Cortex of kidney (tissue), 1 donor: Measurements from ENCODE around the gene LOXL1.

ENCODE experiments used
- DNase-seq: peaks from one replicate; lab custom pipeline; 2025; lab: John Stamatoyannopoulos, UW

LOXL1 gene

DNA sequence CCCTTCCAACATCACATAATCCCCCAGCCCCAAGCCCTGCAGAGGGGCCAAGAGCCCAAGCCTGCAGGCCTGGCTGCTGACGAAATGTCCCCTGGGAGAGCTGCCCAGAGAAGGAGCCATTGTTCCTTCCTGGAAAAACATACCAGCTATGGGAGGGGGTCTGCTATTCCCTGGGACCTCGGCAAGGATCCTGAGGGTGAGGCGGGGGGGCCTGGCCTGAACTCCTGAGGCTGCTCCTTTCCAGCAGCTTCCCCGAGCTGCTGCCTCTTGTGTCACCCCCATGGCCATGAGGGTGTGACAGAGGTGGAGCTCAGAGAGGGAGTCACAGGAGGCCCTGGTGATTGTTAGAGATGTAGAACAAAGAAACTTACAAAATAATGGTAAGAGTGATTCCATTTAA is 12.9 kb downstream of the LOXL1 start:
- DNase-seq: no peak

DNA sequence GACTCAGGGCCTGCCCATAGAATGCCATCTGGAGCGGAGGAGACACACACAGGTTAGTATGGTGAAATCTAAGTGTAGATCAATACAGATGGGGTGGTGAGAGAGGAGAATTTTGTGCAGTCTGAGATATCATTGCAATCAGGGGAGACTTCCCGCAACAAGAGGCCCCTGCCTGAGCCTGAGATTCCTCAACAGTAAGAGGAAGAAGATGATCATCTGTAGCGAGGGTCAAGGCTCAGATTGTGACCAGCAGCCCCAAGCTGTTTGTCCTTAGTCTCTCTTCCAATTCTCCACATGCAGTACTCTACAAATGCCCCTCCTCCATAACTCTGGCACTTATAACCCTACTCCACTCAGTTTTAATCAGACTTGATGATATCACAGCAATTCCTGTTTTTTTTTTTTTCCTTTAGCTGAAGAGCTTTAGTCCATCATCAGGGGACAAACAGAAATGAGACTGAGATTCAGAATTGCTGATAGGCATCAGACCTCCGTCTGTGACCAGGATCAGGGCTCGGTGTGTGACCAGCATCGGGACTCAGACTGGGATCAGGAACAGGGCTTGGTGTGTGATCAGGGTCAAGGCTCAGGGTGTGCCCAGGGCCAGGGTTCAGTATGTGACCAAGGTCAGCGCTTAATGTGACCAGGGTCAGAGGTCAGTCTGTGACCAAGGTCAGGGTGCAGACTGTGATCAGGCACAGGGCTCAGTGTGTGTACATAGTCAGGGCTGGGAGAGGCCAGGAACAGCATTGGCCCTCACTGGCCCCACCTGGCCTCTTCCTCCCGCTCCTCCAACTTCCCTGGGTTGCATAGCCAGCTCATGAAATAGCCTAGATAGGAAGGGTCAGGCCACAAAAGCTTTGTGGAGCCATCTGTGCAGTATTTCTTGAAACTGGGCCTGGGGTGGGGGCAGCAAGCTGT is 14.1 kb downstream of the LOXL1 start:
- no peak for DNase-seq

DNA sequence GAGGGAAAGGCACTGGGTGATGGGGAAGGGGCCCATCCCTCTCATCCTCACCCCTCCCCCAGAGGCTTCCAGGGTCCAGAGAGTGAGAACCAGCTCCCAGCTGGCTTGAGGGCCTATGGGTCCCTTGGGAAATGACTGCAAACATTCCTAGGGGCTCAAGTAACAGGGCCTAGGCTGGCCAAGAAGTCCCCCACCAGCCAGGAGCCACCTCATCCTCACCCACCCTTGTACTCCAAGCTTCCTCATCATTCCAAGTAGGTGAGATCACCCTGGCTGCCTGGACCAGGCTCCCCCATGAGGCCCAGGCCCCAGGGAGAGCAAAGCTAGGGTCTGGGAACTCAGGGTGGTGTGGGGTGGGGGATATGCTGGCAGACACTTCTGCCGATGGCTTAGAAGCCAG is 14.8 kb downstream of the LOXL1 start:
- no peak for DNase-seq

DNA sequence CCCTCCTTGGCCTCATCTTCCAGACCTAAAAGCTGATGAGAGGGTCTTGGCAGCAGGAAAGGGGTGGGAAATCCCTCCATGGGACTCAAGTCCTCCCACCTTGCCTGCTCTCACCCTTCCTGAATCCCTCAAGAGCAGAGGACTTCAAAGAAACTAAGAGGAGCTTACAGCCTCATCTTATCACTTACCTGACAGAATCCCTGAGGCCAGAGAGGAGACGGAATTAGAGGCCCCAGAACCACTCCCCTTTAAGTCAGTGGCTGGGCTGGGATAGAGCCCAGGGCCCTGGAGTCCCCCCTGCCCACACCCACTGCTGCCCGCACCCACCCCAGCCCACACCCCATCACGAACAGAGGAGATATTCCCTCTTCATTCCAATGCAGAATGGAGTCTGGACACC is 15.2 kb downstream of the LOXL1 start:
- DNase-seq: no peak

DNA sequence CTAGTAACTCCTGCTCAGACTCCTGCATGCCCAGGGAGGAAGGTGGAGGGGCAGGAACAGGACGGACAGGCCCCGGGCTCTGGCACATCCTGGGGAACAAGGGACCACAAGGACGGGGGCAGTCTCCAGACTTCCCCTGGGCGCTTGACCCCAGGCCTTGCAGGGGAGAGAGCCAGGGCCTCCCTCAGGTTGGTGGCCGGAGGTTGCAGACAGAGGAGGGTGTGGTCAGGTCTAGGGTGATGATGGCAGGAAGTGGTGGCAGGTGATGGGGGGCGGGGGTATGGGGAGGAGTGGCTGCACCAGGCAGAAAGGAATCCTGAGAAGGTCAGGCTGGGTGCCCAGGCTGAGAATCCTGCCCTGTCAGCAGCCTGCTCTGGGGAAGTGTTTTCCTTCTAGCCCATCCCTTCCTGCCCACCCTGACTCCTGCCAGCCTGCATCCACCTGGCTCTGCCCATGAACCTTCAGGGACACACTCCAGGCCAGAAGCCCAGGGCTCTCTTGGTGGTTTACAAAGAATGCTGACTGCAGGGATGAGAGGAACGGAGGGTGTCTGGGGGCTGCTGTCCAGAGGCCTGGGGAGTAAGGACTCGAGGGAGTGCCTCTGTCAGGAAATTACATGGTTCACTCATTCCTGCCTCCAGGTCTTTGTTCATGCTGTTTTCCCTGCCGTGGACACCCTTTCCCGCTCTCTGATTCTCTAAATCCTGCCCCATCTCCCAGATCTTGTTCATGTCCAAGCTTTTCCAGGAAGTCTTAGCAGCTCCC is 15.8 kb downstream of the LOXL1 start:
- no peak for DNase-seq

DNA sequence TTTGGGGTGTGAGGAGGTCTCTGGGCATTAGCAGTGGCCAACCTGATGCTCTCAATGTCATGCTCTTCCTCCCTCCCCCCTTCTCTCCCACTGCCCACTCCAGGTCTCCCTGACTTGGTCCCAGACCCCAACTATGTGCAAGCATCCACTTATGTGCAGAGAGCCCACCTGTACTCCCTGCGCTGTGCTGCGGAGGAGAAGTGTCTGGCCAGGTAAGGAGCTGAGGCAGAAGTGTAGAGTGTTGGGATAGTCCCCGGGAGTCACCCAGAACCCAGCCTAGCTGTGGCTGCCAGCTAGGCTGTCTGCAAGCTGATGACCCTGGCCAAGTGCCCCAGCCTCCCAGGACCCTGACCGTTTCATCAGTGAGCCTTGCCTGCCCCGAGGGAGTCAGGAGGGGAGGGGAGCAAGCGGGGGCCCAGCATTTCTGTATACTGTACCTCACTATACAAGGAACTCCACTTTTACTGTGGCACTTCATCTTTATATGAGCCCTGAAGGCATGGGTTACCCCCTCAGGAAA is 16.5 kb downstream of the LOXL1 start:
- DNase-seq: no peak

DNA sequence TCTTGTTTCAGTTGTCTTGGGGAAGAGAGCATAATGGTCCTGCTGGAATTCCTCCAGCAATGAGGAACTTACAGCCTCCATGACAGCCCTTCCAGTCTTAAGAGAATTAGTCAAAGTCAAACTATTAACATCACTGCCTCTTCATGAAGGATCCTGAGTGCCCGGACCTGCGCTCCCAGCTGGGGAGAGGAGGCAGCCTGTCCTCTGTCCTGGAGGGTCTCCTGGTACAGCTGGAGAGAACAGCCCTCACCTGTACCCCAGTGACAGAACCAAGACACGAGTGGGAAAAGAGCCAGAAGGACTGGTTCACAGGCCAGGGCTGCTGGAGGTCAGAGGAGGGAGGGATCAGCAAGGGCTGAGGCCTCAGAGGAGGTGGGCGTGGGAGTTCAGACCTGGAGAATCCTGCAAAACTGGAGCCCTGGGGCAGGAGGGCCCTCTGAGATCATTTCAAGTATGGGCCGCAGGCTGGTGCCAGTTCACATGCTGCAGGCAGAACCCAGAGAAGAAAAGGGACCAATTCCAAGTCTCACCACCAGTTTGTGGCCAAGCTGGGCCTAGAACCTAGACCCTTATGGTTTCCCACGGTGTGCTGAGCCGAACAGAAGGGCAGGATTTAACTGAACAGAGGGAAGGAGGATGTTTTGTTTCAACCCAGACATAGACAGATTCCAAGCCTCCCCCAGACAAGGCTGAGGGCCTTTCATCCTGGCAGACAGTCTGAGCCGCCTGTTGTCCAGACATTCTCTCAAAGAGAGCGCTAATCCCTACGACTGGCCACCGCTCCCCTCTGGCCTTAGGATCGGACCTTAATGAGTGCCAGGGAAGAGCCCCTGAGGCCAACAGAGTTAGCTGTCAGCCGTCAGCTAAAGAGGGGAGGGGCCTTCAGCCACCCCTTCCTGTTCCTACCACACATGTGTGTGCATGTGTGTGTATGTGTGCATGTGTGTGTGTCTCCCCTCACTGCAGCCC is 18.2 kb downstream of the LOXL1 start:
- DNase-seq: no peak

DNA sequence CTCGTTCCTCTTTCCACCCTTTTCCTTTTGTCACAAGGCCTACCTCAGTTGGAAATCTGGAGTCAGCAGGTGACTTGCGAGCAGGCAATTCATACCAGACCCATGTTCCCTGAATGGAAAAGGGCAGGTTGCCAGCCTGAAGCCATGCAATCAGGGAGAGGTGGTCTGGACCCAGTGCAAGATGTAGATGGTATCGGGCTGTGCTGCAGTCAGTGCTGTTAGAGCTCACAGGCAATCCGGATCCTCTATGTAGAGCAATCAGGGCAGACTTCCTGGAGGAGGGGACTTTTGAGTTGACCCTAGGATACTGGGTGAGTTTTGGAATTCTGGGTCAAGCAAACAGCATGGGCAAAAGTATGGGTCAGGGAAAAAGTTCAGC is 18.9 kb downstream of the LOXL1 start:
- no peak for DNase-seq

DNA sequence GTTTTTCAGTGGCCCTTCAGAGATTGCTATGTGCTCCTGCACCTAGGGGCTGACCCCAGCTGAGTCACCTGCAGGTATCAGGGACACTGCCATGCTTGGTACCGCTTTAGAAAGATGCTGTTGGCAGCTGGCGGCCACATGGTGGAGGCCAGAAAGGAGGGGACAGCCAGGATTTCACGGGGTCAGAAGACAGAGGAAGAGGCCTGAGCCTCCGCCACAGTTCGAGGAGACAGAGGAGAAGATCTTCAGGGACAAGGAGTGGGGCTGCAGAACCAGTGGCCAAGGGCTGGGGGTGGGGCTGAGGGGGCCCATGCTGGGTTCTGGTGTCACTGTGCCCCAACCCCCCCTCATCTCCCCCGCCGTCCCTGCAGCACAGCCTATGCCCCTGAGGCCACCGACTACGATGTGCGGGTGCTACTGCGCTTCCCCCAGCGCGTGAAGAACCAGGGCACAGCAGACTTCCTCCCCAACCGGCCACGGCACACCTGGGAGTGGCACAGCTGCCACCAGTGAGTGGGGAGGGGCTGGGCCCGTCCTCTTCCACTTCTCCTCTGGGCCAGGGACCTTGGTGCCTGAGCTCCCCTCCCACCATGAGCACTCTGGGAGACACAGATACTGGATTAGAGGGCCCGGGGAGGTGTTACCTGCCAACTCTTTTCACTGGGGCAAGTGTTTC is 19.9 kb downstream of the LOXL1 start:
- no peak for DNase-seq

DNA sequence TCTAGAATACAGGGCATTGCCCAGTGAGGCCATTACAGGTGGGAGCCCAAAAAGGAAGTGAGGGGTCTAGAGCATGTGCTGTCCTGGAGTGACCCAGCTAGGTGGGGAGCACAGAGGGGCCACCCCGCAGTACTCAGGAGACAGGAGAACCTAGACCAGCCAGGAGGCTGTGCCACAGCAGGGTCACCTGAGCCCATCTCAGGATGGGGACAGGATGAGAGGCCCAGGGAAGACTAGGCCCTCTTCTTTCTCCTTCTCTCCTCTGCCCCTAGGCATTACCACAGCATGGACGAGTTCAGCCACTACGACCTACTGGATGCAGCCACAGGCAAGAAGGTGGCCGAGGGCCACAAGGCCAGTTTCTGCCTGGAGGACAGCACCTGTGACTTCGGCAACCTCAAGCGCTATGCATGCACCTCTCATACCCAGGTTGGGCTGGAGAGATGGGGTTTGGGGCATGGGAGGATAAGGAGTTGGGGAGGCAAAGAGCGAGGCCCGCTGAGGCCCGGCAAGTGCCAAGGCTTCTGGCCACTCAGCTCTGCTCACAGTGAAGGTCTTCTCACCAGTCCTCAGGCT is 20.6 kb downstream of the LOXL1 start:
- DNase-seq: no peak

DNA sequence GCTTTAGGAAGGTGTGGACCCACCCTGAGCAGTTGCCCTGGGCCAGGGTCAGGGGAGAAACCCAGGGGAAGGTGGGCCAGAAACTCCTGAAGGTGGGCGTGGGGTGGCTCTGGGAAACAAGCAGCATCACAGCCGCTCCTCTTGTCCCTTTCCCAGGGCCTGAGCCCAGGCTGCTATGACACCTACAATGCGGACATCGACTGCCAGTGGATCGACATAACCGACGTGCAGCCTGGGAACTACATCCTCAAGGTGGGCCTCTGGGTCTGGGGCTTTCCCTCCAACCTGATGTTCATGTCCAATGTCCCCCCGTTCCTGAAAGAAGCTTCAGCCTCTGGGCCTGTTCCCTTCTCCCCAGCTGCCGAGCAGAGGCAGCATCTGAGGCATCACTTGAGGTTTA is 21.4 kb downstream of the LOXL1 start:
- no peak for DNase-seq

DNA sequence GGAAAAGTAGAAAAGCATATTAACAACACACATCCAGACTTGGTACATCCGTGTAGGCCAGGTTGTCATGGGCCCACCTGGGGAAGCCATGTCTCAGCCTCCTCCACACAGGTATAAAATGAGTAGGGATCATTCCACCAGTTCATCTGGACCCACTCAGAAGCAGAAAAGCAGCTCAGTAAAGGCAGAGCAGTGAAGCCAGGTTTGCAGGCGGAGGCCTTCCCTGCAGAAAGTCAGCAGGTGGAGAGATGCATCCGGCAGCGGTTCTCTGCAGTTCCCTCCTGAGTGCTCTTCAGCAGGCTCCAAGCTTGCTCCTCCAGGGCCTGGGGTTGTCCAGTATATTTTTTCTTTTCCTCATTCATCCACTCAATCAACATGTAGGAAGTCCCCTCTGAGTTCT is 22.1 kb downstream of the LOXL1 start:
- DNase-seq: no peak

DNA sequence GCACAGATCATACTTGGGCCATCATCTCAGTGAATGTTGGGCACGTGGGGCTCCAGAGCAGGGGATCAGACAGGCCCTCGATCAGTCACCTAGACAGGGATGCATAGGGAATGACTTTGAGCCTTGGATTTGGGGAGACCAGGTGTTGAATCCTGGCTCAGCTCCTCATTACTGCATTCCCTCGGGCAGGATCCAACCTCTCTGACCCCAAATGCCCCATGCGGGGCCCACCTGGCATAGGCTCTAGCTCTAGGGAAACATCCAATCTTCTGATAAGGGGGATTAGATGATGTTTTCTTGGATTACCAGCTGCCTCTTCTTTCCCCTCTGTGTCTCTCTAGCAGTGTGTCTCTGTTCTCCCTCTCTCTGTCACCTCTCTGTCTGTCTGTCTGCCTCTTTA is 22.7 kb downstream of the LOXL1 start:
- no peak for DNase-seq

DNA sequence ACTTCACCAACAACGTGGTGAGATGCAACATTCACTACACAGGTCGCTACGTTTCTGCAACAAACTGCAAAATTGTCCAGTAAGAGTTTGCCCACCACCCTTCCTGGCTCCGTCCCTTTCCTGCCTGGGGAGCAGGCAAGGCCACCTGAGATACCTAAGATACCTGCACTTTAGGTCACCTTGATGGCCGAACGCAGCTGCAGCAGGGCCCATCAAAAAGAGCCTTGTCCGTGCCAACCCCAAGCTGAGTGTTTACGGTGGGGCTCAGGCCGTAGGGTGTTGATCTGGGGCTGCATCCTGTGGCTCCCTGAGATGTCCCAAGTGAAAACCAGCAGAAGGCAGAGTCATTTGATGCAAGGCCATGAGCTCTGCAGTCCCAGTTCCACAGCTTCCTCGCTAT is 23.2 kb downstream of the LOXL1 start:
- no peak for DNase-seq

DNA sequence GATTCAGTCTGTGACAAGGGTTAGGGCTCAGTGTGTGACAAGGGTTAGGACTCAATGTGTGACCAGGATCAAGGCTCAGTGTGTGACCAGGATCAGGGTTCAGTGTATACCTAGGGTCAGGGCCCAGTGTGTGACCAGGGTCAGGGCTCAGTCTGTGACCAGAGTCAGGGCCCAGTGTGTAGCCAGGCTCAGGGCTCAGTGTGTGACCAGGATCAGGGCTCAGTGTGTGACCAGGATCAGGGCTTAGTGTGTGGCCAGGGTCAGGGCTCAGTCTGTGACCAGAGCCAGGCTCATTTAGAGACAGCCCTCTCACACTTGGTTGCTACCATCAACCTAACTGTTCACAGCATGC is 24.2 kb downstream of the LOXL1 start:
- no peak for DNase-seq

DNA sequence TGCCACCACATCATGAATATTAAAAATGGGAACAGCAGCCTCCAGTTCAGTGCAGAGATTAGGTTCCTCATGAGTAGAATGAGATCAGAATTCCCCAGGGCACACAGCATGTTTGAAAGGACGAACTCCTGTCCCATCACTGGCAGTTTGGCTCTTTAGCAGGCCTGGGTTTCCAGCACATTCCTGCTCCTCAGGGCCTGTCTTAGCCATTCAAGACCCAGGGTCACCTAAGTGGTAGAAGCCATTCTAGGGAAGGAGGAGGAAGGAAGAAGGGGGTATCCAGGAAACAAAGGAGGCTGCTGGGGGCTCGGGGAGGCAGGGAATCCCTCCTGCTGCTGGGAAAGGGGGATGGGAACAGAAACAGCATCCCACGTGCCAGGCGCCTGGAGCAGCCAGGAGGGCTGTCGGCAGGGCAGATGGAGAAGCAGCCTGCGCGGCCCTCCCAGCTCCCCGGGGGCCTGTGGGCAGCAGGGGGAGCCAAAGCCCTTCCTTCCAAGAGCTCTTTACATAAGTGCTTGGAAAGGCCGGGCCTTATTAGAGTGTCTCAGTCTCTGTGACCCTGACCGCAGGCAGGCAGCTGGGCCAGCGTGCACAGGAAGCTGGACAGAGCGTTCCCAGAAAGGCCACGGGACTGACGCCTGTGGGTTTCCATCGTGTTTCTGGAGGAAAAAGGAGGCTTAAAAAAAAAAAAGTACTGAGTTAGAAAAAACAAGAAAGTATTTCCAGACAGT is 24.7 kb downstream of the LOXL1 start:
- DNase-seq: peak; percentile 26

DNA sequence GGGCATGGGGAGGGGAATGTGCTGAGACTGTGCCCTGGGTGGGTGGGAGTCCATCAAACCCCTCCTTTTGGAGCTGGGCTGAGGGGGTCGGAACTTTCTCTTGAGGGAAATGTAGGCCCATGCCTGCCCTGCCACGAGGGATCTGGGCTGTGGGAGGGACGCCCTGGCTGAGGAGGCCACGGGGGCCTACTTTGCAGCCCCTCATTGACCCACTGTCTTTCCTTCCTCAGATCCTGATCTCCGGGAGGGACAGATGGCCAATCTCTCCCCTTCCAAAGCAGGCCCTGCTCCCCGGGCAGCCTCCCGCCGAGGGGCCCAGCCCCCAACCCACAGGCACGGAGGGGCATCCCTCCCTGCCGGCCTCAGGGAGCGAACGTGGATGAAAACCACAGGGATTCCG is 25.3 kb downstream of the LOXL1 start:
- no peak for DNase-seq

DNA sequence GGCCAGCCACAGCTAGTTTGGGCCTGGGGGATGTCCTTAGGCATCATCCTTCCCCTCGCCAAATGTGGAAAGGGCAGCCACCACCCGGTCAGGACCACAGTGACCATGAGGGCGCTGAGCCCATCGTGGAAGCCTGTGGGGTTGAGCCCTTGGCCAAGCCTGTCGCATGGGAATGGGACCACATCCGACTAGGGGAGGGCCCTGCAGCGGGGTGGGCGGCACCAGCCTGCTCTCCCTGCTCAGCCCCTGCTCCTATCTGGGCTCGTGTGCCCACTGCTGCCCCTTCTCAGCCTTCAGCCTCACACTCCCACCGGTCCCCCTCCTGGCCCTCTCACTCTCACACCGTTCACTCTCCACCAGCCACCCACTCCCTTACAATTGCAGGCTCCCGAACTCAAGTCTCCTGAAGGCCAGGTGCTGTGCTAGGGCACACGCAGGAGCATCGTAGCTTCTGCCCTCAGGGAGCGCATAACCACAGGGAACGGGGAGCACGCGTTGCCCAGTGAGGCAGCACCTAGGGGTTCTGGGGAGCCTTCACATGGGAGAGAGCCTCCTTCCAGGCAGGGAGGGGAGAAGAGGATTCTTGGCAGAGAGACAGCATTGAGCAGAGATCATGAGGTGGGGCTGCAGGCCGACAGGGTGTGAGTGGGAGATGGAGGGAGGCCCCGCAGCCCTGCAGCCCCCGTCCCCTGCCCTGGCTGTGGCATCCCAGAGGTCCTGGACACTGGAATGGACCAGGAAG is 26.1 kb downstream of the LOXL1 start:
- DNase-seq: no peak

DNA sequence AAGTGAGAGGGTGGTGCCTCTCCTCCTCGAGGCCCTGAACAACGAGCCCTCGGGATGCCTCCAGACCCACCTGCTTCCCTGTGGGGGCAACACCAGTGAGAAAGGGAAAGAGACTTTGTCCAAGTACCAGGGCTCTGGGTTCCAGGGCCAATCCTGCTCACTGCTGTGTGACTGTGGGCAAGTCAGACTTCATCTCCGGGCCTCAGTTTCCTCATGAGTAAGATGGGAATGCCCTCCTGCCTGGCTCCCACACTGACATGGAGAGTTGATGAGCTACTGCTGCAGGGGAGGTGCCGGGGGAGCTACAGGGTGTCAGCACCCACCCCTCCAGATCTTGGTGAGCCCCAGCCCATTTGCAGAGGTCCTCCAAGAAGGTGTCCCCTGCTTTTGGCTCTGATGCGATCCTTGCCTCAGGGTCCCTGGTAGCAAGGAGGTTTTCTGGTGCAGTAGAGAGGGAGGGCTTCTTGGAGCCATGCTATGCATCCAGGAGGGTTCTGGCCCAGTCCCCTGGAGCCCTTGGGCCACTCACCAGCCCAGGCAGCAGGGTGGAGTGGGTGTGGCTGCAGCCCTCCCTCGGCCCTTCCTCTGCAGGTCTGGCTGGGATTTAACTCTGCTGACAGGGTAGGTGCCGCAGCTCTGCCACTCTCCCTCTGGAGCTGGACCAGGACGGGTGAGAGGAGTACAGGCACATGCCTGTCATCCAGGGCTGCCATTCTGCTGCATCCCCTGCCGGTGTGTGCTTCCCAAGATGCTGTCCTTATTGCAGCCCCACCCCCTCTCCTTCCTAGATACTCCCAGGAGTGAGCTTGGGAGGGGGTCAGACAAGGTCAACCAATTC is 26.9 kb downstream of the LOXL1 start:
- no peak for DNase-seq
